ENCODE data around the gene EXOC3L2. TPM values are rescaled to one million over a fixed set of nuclear protein-coding genes. Genes with fewer than 3 reads are reported as not detected.

The EXOC3L2 gene
- total RNA-seq, 1 experiment from 2014 or later = 0.08 TPM

DNA sequence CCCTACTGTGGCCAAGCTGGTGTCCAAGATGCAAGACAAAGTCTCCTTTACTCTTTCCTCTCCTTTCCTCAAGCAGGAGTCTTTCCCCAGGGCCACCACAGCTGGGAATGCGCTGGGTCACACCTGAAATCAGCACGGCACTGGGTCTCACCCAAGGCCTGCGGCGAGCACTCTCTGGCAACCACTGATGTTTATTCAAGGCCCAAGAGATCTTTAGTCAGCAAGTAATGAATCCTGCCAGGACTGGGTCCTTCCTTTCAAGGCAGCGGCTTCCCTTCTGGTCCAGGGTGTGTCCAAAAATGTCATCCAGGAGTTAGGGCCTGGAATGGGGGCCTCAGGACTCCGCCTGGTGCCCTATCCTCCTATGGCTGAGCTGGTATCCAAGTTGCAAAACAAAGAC is 42.6 kb downstream of the EXOC3L2 start:
- intact Hi-C loops (cut with micrococcal nuclease; ENCODE audit: unreplicated experiment) (loop anchor here (10.0 kb wide), 1 partner anchor 132 kb away; no protein-coding TSS in a partner anchor), in situ Hi-C loops (cut with HindIII; ENCODE audit: low pct_unique_long_range_greater_than_20kb, low sequenced_read_pairs) (no loop called here)
- CTCF ChIA-PET = no interaction called here
- DNase-seq (ENCODE audit: low read depth, low spot score) (no peak), ATAC-seq (no peak)
- no peak overlapping the region for H3K4me3 ChIP-seq (ENCODE audit: low read depth in 2 of 2, low read length in 2 of 2)
- H3K27me3 ChIP-seq (ENCODE audit: control insufficient read depth, insufficient read depth, low read length) = no peaks in the 10 kb centered on the region
- no peaks in the 10 kb centered on the region for H3K36me3 ChIP-seq (ENCODE audit: control insufficient read depth, insufficient read depth, low read length)
- no peaks in the 10 kb centered on the region for H3K4me1 ChIP-seq (ENCODE audit: control insufficient read depth, insufficient read depth, low read length)
- no peak overlapping the region for H3K27ac ChIP-seq (ENCODE audit: low read length)
- POLR2A ChIA-PET = interaction anchor here (0.6 kb wide), 2 partner anchors 9 to 48 kb away, joined by 6 to 9 read pairs; no protein-coding TSS in a partner anchor
- H3K9me3 ChIP-seq (ENCODE audit: control insufficient read depth, insufficient read depth, low read depth, low read length) = no peaks in the 10 kb centered on the region
- BruUV-seq (replicated peaks) = no TSS peak
- no peak for TF ChIP-seq POLR2AphosphoS5 (IDR thresholded peaks at IDR 0.05; ENCODE audit: low read depth, low read length)
- TF ChIP-seq, protein P1, sequence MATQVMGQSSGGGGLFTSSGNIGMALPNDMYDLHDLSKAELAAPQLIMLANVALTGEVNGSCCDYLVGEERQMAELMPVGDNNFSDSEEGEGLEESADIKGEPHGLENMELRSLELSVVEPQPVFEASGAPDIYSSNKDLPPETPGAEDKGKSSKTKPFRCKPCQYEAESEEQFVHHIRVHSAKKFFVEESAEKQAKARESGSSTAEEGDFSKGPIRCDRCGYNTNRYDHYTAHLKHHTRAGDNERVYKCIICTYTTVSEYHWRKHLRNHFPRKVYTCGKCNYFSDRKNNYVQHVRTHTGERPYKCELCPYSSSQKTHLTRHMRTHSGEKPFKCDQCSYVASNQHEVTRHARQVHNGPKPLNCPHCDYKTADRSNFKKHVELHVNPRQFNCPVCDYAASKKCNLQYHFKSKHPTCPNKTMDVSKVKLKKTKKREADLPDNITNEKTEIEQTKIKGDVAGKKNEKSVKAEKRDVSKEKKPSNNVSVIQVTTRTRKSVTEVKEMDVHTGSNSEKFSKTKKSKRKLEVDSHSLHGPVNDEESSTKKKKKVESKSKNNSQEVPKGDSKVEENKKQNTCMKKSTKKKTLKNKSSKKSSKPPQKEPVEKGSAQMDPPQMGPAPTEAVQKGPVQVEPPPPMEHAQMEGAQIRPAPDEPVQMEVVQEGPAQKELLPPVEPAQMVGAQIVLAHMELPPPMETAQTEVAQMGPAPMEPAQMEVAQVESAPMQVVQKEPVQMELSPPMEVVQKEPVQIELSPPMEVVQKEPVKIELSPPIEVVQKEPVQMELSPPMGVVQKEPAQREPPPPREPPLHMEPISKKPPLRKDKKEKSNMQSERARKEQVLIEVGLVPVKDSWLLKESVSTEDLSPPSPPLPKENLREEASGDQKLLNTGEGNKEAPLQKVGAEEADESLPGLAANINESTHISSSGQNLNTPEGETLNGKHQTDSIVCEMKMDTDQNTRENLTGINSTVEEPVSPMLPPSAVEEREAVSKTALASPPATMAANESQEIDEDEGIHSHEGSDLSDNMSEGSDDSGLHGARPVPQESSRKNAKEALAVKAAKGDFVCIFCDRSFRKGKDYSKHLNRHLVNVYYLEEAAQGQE (IDR thresholded peaks at IDR 0.05; ENCODE audit: insufficient read depth in 1 of 2, low read depth in 2 of 2, low read length in 1 of 2) = no peak
- TF ChIP-seq, protein P2, sequence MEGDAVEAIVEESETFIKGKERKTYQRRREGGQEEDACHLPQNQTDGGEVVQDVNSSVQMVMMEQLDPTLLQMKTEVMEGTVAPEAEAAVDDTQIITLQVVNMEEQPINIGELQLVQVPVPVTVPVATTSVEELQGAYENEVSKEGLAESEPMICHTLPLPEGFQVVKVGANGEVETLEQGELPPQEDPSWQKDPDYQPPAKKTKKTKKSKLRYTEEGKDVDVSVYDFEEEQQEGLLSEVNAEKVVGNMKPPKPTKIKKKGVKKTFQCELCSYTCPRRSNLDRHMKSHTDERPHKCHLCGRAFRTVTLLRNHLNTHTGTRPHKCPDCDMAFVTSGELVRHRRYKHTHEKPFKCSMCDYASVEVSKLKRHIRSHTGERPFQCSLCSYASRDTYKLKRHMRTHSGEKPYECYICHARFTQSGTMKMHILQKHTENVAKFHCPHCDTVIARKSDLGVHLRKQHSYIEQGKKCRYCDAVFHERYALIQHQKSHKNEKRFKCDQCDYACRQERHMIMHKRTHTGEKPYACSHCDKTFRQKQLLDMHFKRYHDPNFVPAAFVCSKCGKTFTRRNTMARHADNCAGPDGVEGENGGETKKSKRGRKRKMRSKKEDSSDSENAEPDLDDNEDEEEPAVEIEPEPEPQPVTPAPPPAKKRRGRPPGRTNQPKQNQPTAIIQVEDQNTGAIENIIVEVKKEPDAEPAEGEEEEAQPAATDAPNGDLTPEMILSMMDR (IDR thresholded peaks at IDR 0.05) = no peak
- TF ChIP-seq TCF7L2 (IDR thresholded peaks at IDR 0.05; ENCODE audit: low read depth, low read length) = no peak
- TF ChIP-seq SIN3A (IDR thresholded peaks at IDR 0.05; ENCODE audit: borderline replicate concordance, insufficient read depth, low read depth, low read length) = no peak

DNA sequence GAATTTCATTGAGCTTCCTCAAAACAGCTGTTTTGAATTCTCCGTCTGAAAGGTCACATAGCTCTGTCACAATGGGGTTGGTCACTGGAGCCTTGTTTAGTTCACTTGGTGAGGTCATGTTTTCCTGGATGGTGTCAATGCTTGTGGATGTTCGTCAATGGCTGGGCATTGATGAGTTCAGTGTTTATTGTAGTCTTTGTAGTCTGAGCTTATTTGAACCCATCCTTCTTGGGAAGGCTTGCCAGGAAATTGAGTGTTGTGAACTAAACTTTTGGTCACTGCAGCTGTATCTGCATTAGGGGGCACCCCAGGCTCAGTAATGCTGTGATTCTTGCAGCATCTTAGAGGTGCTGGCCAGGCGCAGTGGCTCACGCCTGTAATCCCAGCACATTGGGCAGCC is 44.6 kb downstream of the EXOC3L2 start:
- Histone ChIP-seq H3K9me3 (ENCODE audit: control insufficient read depth, insufficient read depth, low read depth, low read length) (no peaks in the 10 kb centered on the region), H3K36me3 (ENCODE audit: control insufficient read depth, insufficient read depth, low read length) (no peaks in the 10 kb centered on the region), H3K4me3 (ENCODE audit: low read depth in 2 of 2, low read length in 2 of 2) (no peak overlapping the region), H3K27me3 (ENCODE audit: control insufficient read depth, insufficient read depth, low read length) (no peaks in the 10 kb centered on the region), H3K27ac (ENCODE audit: low read length) (no peak overlapping the region), H3K4me1 (ENCODE audit: control insufficient read depth, insufficient read depth, low read length) (no peaks in the 10 kb centered on the region)
- ATAC-seq (peak; percentile 66; the same call in 1 of the 2 replicates), DNase-seq (ENCODE audit: low read depth, low spot score) (no peak)
- intact Hi-C loops (cut with micrococcal nuclease; ENCODE audit: unreplicated experiment) = loop anchor here (10.0 kb wide), 1 partner anchor 134 kb away; no protein-coding TSS in a partner anchor
- POLR2A ChIA-PET = interaction anchor here (0.5 kb wide), 1 partner anchor 585 kb away, joined by 7 read pairs; no protein-coding TSS in a partner anchor
- in situ Hi-C loops (cut with HindIII; ENCODE audit: low pct_unique_long_range_greater_than_20kb, low sequenced_read_pairs) = no loop called here
- TF ChIP-seq POLR2AphosphoS5 (IDR thresholded peaks at IDR 0.05; ENCODE audit: low read depth, low read length) (no peak), SIN3A (IDR thresholded peaks at IDR 0.05; ENCODE audit: borderline replicate concordance, insufficient read depth, low read depth, low read length) (no peak), TCF7L2 (IDR thresholded peaks at IDR 0.05; ENCODE audit: low read depth, low read length) (no peak)
- TF ChIP-seq, protein P1 (IDR thresholded peaks at IDR 0.05; ENCODE audit: insufficient read depth in 1 of 2, low read depth in 2 of 2, low read length in 1 of 2) = no peak
- TF ChIP-seq, protein P2 (IDR thresholded peaks at IDR 0.05) = no peak
- no TSS peak for BruUV-seq (replicated peaks)
- CTCF ChIA-PET = interaction anchor here (0.6 kb wide), 2 partner anchors 18 to 206 kb away, joined by 3 read pairs; no protein-coding TSS in a partner anchor

Measured in Panc1 (cell line).